ENCODE measurements around the gene TGOLN2.

DNA sequence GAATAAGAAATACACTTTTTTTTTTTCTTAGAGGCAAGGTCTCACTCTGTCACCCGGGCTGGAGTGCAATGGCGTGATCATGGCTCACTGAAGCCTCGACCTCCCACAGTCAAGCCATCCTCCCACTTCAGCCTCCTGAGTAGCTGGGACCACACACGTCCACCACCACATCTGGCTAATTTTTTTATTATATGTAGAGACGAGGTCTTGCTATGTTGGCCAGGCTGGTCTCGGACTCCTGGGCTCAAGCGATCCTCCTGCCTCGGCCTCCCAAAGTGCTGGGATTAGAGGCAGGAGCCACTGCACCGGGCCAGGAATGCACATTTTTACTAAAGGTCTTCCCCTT is 2.4 kb downstream of the TGOLN2 start:
- TF ChIP-seq POLR2A (IDR thresholded peaks at IDR 0.05): no peak
- TF ChIP-seq CTCF (IDR thresholded peaks at IDR 0.05): no peak

Data from ovary (tissue), 3 donors.